ENCODE measurements around the gene ENO1.
A peak's percentile ranks its signal among the peaks of the same experiment; 100 is the strongest.
"Not testable (repeated sequence)": the region's sequence is repeated elsewhere in the genome, so short reads cannot be mapped to it uniquely, and the experiment has no call there.

ENO1 gene

GRCh38 chr1:8878448-8878697 lies at the start of gene ENO1:
ENO1 (minus strand) TSS chr1:8878686; CDS start chr1:8874908, 3,778 bp downstream.
- peak within 1 kb of the TSS; percentile 92 for H3K4me3 ChIP-seq (ENCODE audit: low read depth, low read length)
- no peak for DNase-seq (ENCODE audit: low read depth)
- TF ChIP-seq, protein P1, sequence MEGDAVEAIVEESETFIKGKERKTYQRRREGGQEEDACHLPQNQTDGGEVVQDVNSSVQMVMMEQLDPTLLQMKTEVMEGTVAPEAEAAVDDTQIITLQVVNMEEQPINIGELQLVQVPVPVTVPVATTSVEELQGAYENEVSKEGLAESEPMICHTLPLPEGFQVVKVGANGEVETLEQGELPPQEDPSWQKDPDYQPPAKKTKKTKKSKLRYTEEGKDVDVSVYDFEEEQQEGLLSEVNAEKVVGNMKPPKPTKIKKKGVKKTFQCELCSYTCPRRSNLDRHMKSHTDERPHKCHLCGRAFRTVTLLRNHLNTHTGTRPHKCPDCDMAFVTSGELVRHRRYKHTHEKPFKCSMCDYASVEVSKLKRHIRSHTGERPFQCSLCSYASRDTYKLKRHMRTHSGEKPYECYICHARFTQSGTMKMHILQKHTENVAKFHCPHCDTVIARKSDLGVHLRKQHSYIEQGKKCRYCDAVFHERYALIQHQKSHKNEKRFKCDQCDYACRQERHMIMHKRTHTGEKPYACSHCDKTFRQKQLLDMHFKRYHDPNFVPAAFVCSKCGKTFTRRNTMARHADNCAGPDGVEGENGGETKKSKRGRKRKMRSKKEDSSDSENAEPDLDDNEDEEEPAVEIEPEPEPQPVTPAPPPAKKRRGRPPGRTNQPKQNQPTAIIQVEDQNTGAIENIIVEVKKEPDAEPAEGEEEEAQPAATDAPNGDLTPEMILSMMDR (IDR thresholded peaks at IDR 0.05; ENCODE audit: insufficient read depth, low read depth, low read length, missing control alignments), result no peak

DNA sequence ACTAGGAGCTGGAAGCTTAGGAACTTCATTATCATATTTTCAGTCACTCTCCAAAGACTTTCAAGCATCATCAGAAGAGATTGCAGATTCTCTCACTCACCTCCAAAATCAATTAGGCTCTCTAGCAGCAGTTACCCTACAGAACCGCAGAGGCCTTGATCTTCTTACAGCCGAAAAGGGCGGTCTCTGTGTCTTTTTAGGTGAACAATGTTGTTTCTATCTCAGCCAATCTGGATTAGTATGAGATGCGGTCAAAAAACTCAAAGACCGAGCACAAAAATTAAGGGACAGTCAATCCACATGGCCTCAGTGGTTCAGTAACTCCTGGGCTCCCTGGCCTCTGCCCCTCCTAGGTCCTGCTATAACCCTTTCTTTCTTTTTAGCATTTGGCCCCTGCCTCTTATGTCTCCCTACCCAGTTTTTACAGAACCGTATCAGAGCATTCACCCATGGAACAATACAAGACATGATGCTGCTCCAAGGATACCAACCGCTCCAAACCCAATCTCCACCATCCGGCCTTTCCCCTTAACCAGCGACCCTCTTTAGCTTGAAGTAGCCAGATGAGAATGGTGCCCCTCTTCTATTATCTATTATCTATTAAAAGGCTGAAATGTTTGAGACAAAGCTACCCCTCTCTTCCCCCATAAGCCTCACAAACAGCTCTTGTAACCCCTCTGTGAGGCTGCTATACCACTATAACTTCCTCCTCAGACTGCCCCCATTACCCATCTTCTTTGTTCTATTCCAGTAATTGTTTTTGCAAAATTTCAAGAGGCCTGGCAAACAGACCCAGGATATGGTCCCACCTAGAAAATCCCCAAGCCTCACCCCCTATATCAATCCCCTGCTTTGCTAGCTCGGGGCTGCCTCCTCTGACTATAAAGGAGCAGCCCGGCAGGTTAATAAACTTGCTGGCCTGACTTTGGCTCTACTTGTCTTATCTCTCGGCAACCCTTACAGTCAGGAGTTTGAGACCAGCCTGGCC lies 48.5 kb upstream of the ENO1 start:
- TF ChIP-seq, protein P1 (IDR thresholded peaks at IDR 0.05; ENCODE audit: insufficient read depth, low read depth, low read length, missing control alignments), result no peak
- DNase-seq (ENCODE audit: low read depth), result no peak
- H3K4me3 ChIP-seq (ENCODE audit: low read depth, low read length), result no peak overlapping the region

GRCh38 chr1:8925960-8926359 lies 47.5 kb upstream of the ENO1 start:
- TF ChIP-seq, protein P1 (IDR thresholded peaks at IDR 0.05; ENCODE audit: insufficient read depth, low read depth, low read length, missing control alignments), result no peak
- H3K4me3 ChIP-seq (ENCODE audit: low read depth, low read length), result no peak overlapping the region
- DNase-seq (ENCODE audit: low read depth), result no peak

DNA sequence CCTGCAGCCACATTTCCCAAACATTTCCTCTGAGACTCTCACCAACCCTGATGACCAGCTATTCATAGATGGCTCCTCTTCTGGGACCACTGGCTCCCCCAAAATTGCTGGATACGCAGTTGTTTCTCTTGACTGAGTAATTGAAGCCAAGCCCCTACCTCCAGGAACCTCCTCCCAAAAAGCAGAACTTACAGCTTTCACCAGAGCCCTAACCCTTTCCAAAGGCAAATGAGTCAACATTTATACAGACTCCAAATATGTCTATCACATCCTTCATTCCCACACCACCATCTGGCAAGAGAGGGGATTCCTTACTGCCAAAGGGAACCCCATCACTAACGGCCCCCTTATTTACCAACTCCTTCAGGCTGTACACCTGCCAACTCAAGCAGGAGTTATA lies 46.9 kb upstream of the ENO1 start:
- no peak for DNase-seq (ENCODE audit: low read depth)
- TF ChIP-seq, protein P1 (IDR thresholded peaks at IDR 0.05; ENCODE audit: insufficient read depth, low read depth, low read length, missing control alignments), result no peak
- H3K4me3 ChIP-seq (ENCODE audit: low read depth, low read length), result no peak overlapping the region

DNA sequence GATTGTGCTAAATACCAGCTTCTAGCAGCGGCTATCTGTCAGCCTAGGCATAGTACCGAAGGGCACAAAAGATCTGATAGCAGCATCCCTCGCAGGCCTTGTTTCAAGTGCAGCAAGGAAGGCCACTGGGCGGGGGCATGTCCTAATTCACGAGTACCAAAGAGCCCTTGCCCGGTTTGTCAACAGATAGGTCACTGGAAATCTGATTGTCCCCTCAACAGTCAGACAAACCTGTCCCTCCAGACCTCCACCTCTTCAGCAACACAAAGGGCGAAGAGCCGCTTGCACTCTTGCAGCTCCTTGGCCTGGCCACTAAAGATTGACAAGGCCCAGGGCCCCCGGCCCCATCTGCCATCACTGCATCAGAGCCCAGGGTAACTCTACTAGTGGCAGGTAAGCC lies 44.5 kb upstream of the ENO1 start:
- DNase-seq (ENCODE audit: low read depth), result no peak
- TF ChIP-seq, protein P1 (IDR thresholded peaks at IDR 0.05; ENCODE audit: insufficient read depth, low read depth, low read length, missing control alignments), result no peak
- H3K4me3 ChIP-seq (ENCODE audit: low read depth, low read length), result no peak overlapping the region

- not testable (repeated sequence) for H3K4me3 ChIP-seq (ENCODE audit: low read depth, low read length); DNase-seq (ENCODE audit: low read depth)
Observed at GRCh38 chr1:8917536-8917935, 39.0 kb upstream of the ENO1 start.

GRCh38 chr1:8915446-8915845 lies 37.0 kb upstream of the ENO1 start:
- no peak overlapping the region for H3K4me3 ChIP-seq (ENCODE audit: low read depth, low read length)
- DNase-seq (ENCODE audit: low read depth), result no peak
- TF ChIP-seq, protein P1 (IDR thresholded peaks at IDR 0.05; ENCODE audit: insufficient read depth, low read depth, low read length, missing control alignments), result no peak

Data from GM12865 (cell line).